Cardiac muscle cell (in vitro differentiated cells and primary cell): Measurements from ENCODE around the gene ERBIN. TPM values are rescaled to one million over a fixed set of nuclear protein-coding genes. Genes with fewer than 3 reads are reported as not detected.
"Not testable (repeated sequence)": the region's sequence is repeated elsewhere in the genome, so short reads cannot be mapped to it uniquely, and the experiment has no call there.

Experiments used
- DNase-seq, 2 donors: peaks; one replicate each; pipeline versions ENCODE4 v3.0.0 to v3.0.0-alpha.2; 2010 to 2017; ENCODE audit warnings: low read depth in 1 of 2, low spot score in 1 of 2
- H3K27ac ChIP-seq: fragments of 200-600 bp; sonication (generic); 2 replicates; pipeline ENCODE4 v1.5.1; 2016
- H3K27me3 ChIP-seq: fragments of 200-600 bp; sonication (generic); 2 replicates; pipeline ENCODE4 v1.6.0; 2016; ENCODE audit warnings: control low read depth
- H3K36me3 ChIP-seq: fragments of 200-600 bp; sonication (generic); 2 replicates; pipeline ENCODE4 v1.5.1; 2016; ENCODE audit warnings: control low read depth
- H3K4me1 ChIP-seq: fragments of 200-600 bp; sonication (generic); 2 replicates; pipeline ENCODE4 v1.8.1; 2017; ENCODE audit warnings: low read depth, mild to moderate bottlenecking, mixed run types
- H3K4me3 ChIP-seq: fragments of 200-600 bp; sonication (generic); 2 replicates; pipeline ENCODE4 v1.5.1; 2016; ENCODE audit warnings: mild to moderate bottlenecking
- H3K9me3 ChIP-seq: fragments of 200-600 bp; sonication (generic); 2 replicates; pipeline ENCODE4 v1.5.1; 2017; ENCODE audit warnings: low read depth, mild to moderate bottlenecking, control low read depth
- CTCF ChIP-seq: IDR thresholded peaks from 2 replicates; pipeline ENCODE4 v1.5.1; 2012; ENCODE audit warnings: low read depth, mild to moderate bottlenecking, low read length
- polyA plus RNA-seq: library from polyadenylated mRNA; unstranded; fragments of >200 nt; fragmentation: Nextera tagmentation; extraction: Ambion mirVana; gene quantifications from 2 replicates; pipeline ENCODE4 v1.2.1, GENCODE V29; 2016
- total RNA-seq: library from RNA; depleted of rRNA; stranded (reverse); fragments of >200 nt; gene quantifications from 2 replicates; pipeline ENCODE4 v1.2.3, GENCODE V29; 2016

The ERBIN gene
- total and polyA plus RNA-seq, 2 experiments from 2014 or later = 22.3 to 35.1 TPM

GRCh38 chr5:65967288-65968066 lies 41.1 kb downstream of the ERBIN start:
- Histone ChIP-seq H3K27me3 (no peaks in the 10 kb centered on the region), H3K27ac (peak overlapping the region; percentile 19)
- no peak for DNase-seq

DNA sequence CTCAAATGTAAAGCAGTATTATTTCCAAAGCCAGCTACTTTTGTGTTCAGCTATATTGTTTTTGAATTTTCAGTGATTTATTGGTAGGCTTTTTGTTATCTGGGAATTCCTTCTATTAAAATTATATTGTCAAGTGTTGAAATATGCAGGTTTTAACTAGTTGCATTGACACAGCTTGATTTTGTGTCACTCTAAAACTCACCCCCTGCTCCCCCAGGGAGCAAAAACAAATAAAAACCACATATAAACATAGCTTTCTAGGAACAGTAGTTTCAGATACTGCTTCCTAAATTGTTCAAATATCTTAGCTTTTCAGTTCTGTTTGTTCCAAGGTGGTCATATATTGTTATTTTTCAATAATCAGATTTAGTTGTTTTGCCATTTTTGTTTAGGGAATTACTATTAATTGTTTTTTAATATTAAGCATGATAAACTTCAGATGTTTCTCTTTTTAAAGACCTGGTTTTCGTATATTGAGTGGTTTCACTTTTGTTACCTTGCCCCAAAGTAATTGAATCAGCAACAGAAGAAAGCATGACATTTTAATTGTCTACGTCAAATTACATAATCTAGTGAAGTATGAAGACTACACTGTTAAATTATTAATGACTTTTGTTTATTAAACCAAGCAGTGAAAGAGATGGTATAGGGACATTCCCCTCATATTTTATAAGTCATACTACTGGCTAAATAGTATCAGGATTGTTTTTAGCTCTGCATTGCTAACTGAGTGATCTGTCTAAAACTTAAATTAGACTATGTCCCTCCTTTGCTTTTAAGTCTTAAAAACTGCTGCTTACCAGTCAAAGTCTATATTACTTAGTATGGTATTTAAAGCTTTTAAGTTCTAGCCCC lies 43.4 kb downstream of the ERBIN start:
- Histone ChIP-seq H3K4me3 (no peak overlapping the region), H3K27ac (peak overlapping the region; percentile 57), H3K27me3 (no peaks in the 10 kb centered on the region), H3K9me3 (no peaks in the 10 kb centered on the region), H3K36me3 (no peaks in the 10 kb centered on the region), H3K4me1 (peaks cover 34% of the 10 kb centered on the region)
- DNase-seq = no peak
- no peak for TF ChIP-seq CTCF

More at GRCh38 chr5:65967288-65968066, 41.1 kb downstream of the ERBIN start:
- Histone ChIP-seq H3K36me3 (no peaks in the 10 kb centered on the region), H3K9me3 (no peaks in the 10 kb centered on the region), H3K4me3 (no peak overlapping the region), H3K4me1 (peaks cover 34% of the 10 kb centered on the region)
- no peak for TF ChIP-seq CTCF

DNA sequence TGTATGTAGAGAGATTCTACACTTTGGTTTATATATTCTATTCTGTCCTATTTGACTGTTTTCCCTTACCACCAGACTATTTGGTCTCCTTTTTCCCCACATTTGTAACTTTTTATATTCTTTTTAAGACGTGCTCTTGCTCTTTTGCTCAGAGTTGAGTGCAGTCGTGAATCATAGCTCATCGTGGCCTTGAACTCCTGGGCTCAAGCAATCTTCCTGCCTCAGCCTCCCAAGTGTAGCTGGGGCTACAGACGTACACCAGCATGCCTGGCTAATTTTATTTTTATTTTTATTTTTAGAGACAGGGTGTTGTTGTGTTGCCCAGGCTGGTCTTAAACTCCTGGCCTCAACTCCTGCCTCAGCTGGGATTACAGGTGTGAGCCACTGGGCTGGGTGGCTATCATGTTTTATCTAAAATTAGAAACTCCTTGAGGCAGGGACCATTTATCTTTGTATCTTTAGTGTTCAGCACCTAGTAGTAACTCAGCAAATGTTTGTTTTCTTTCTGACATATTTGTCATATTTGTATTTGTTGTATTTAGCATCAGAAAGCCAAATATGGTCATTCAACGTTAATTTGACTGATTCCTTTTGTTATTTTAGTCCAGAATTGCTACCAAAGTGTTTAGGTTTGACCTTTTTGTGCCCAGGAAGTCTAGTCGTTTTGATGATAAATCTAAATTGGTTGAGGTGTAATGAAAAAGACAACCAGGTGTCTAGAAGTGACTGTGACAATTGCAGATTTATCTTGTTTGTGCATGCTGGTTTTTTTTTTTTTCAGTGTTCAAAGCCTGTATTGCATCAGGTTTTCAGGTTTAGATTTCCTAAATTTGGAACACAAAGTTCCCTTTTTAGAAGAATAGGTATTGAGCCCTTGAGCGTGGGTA lies 44.3 kb downstream of the ERBIN start:
- no peak for TF ChIP-seq CTCF
- peaks cover 34% of the 10 kb centered on the region for H3K4me1 ChIP-seq

DNA sequence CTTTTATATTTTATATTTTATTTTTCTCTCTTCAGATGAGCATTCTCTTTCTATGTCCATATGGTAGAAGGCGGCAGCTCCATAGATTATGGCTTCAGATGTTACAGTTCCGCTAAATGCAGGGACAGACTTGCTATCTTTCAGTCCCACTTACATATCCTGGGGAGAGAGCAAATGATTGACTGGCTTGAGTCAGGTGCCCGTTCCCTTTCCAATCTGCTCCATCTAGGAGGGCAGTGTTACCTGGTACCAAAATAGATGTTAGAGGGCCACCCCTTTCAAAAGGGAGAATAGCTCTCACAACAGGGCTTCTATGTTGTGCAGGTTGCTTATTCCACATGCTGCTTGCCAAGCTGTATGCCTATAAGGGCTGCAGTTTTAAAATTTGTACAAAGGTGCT lies 45.3 kb downstream of the ERBIN start:
- peak in 1 of 2 donors; percentile 10 for DNase-seq
- no peak for TF ChIP-seq CTCF
- H3K4me1 ChIP-seq = peaks cover 34% of the 10 kb centered on the region
- H3K4me3 ChIP-seq = no peak overlapping the region
- no peaks in the 10 kb centered on the region for H3K27me3 ChIP-seq
- H3K9me3 ChIP-seq = no peaks in the 10 kb centered on the region
- peak overlapping the region; percentile 57 for H3K27ac ChIP-seq
- H3K36me3 ChIP-seq = no peaks in the 10 kb centered on the region

More for the DNA sequence above, 44.3 kb downstream of the ERBIN start:
- H3K36me3 ChIP-seq = no peaks in the 10 kb centered on the region
- H3K9me3 ChIP-seq = no peaks in the 10 kb centered on the region
- peak overlapping the region; percentile 57 for H3K27ac ChIP-seq
- H3K27me3 ChIP-seq = no peaks in the 10 kb centered on the region
- no peak for DNase-seq
- H3K4me3 ChIP-seq = no peak overlapping the region

DNA sequence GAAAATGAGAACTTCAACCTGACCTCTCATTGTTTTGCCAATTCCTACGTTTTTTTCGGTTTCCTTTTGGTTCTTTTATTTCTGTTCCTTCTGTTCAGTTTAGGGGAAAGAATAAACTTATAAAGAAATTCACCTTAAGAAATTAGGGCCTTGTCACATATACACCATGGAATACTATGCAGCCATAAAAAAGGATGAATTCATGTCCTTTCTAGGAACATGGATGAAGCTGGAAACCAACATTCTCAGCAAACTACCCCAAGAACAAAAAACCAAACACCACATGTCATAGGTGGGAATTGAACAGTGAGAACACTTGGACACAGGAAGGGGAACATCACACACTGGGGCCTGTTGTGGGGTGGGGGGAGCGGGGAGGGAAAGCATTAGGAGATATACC lies 46.5 kb downstream of the ERBIN start:
- not testable (repeated sequence) for H3K27me3 ChIP-seq, H3K9me3 ChIP-seq, H3K4me3 ChIP-seq, DNase-seq, H3K36me3 ChIP-seq, H3K27ac ChIP-seq
- peaks cover 34% of the 10 kb centered on the region for H3K4me1 ChIP-seq
